ENCODE results near the gene EDEM1.

EDEM1 gene

DNA sequence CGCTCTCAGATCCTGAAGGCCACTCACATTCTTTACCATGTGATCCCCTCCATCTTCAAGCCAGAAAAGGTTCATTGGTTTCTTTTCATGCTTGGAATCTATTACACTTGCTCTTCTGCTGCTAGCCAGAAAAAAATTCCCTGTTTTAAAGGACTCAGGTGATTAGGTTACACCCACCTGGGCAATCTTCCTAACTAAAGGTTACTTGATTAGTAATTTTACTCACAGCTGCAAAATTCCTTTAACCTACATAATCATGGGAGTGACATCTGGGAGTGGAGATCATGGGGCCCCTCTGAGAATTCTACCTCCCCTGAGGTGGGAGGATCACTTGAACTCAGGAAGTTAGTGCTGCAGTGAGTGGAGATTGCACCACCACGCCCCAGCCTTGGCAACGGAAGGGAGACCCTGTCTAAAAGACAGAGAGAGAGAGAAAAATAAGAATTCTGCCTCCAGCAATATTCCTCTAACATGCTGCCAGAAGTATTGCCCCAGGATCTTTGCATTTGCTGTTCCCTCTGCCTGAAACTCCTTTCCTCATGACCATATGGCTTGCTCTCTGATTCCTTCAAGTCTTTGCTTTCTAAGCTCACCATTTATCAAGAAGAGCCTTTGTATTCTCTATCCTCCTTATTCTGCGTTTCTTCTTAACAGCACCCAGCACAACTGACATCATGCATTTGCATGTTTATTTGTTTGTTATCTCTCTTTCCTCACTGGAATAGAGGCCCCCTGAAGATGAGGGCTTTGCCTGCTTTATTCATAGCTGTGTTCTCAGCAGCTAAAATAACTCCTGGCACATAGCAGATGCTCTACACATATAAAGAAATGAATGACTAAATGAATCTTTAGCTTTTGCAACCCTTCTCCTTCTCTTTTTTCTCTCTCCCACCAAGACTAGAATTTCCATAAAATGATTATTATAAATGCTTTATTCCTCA lies 68.2 kb downstream of the EDEM1 start:
- H2AFZ ChIP-seq: no peak overlapping the region

DNA sequence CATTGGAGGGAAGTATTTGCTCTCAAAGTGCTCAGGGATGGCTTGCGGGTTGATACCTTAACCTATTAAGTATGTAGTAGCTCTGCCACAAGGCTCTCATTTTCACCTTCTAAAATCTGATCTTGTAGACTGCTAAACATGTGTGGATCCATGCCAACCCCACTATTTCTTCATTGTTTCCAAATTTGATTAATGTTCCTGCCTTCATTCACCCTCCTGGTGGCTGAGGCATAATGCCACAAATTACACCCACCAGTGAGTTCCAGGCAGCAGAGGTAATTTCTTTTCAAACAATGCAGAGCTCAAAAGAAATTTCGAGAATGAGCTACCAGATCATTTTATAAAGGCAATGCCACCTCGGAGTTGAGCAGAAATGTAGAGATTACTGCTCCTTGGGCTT lies 71.0 kb downstream of the EDEM1 start:
- TF ChIP-seq, protein P1, sequence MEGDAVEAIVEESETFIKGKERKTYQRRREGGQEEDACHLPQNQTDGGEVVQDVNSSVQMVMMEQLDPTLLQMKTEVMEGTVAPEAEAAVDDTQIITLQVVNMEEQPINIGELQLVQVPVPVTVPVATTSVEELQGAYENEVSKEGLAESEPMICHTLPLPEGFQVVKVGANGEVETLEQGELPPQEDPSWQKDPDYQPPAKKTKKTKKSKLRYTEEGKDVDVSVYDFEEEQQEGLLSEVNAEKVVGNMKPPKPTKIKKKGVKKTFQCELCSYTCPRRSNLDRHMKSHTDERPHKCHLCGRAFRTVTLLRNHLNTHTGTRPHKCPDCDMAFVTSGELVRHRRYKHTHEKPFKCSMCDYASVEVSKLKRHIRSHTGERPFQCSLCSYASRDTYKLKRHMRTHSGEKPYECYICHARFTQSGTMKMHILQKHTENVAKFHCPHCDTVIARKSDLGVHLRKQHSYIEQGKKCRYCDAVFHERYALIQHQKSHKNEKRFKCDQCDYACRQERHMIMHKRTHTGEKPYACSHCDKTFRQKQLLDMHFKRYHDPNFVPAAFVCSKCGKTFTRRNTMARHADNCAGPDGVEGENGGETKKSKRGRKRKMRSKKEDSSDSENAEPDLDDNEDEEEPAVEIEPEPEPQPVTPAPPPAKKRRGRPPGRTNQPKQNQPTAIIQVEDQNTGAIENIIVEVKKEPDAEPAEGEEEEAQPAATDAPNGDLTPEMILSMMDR (IDR thresholded peaks at IDR 0.05): no peak
- H3K27me3 ChIP-seq (ENCODE audit: control insufficient read depth, insufficient read depth, low read length): no peaks in the 10 kb centered on the region
- H3K4me2 ChIP-seq (ENCODE audit: low read length): no peak overlapping the region
- no peak overlapping the region for H3K27ac ChIP-seq
- no peaks in the 10 kb centered on the region for H3K79me2 ChIP-seq
- no peak overlapping the region for H3K9ac ChIP-seq
- H3K9me3 ChIP-seq (ENCODE audit: control insufficient read depth, low read length): no peaks in the 10 kb centered on the region
- H3K4me1 ChIP-seq: no peaks in the 10 kb centered on the region
- H3K36me3 ChIP-seq (ENCODE audit: control insufficient read depth, insufficient read depth, low read length): no peaks in the 10 kb centered on the region
- H2AFZ ChIP-seq: no peak overlapping the region
- no peak overlapping the region for H3K4me3 ChIP-seq (ENCODE audit: low read depth, low read length)

More for the DNA sequence above, 68.2 kb downstream of the EDEM1 start:
- Histone ChIP-seq H3K27me3 (ENCODE audit: control insufficient read depth, insufficient read depth, low read length) (no peaks in the 10 kb centered on the region), H3K9ac (no peak overlapping the region), H3K4me2 (ENCODE audit: low read length) (no peak overlapping the region), H3K9me3 (ENCODE audit: control insufficient read depth, low read length) (no peaks in the 10 kb centered on the region), H3K36me3 (ENCODE audit: control insufficient read depth, insufficient read depth, low read length) (no peaks in the 10 kb centered on the region), H3K4me1 (no peaks in the 10 kb centered on the region), H3K79me2 (no peaks in the 10 kb centered on the region), H3K4me3 (ENCODE audit: low read depth, low read length) (no peak overlapping the region), H3K27ac (no peak overlapping the region)
- TF ChIP-seq, protein P1 (IDR thresholded peaks at IDR 0.05): no peak

DNA sequence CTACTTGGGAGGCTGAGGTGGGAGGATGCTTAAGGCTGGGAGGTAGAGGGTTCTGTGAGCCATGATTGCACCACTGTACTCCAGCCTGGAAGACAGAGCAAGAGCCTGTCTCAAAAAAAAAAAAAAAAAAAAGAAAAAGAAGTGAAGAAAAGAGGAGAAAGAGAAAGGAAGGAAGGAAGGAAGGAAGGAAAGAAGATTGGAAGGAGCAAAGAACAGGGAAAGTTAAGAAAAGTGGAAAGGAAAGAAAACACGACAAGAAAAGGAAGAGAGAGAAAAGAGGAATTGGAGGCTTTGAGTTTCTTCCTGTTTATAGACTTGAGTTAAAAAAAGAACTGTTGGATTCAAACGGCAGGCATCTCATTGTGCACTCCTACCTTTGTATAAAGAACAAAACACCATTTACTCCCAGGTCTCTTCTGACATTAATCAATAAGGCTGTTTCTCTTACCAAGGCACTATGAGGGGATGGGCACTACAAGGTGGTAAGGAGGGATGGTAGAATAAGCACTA lies 73.5 kb downstream of the EDEM1 start:
- Histone ChIP-seq H3K4me3 (ENCODE audit: low read depth, low read length) (no peak overlapping the region), H3K79me2 (no peaks in the 10 kb centered on the region), H3K9ac (no peak overlapping the region), H3K36me3 (ENCODE audit: control insufficient read depth, insufficient read depth, low read length) (no peaks in the 10 kb centered on the region), H3K4me1 (no peaks in the 10 kb centered on the region), H3K27me3 (ENCODE audit: control insufficient read depth, insufficient read depth, low read length) (no peaks in the 10 kb centered on the region), H3K27ac (no peak overlapping the region), H3K9me3 (ENCODE audit: control insufficient read depth, low read length) (no peaks in the 10 kb centered on the region), H2AFZ (no peak overlapping the region), H3K4me2 (ENCODE audit: low read length) (no peak overlapping the region)
- TF ChIP-seq, protein P1 (IDR thresholded peaks at IDR 0.05): no peak

DNA sequence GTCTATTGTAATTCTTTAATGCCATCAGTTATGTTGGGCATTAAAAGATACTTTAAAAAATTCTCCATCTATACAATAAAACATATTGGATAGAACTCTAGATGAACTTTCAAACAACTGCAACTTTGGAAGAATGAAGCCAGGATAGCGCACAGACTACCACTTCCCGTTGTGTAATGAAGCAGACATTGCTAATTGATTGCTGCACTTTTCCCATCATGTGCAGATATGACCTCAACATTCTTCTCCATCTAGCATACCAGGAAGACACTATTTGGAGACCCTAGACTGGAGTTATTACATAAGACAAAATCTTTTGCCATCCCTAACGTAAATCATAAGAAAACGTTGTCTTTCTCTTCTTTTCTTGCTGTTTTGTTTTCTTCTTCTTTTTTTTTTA lies 75.0 kb downstream of the EDEM1 start:
- H3K36me3 ChIP-seq (ENCODE audit: control insufficient read depth, insufficient read depth, low read length): no peaks in the 10 kb centered on the region
- H2AFZ ChIP-seq: no peak overlapping the region
- H3K79me2 ChIP-seq: no peaks in the 10 kb centered on the region
- no peak overlapping the region for H3K4me3 ChIP-seq (ENCODE audit: low read depth, low read length)
- H3K4me2 ChIP-seq (ENCODE audit: low read length): no peak overlapping the region
- H3K9me3 ChIP-seq (ENCODE audit: control insufficient read depth, low read length): no peaks in the 10 kb centered on the region
- TF ChIP-seq, protein P1 (IDR thresholded peaks at IDR 0.05): no peak
- H3K27ac ChIP-seq: no peak overlapping the region
- H3K4me1 ChIP-seq: no peaks in the 10 kb centered on the region
- no peaks in the 10 kb centered on the region for H3K27me3 ChIP-seq (ENCODE audit: control insufficient read depth, insufficient read depth, low read length)
- no peak overlapping the region for H3K9ac ChIP-seq

Data from parathyroid adenoma (tissue), 2 donors.